Measurements from ENCODE around the gene NOD1.
"Not testable (repeated sequence)": the region's sequence is repeated elsewhere in the genome, so short reads cannot be mapped to it uniquely, and the experiment has no call there.

NOD1 gene

DNA sequence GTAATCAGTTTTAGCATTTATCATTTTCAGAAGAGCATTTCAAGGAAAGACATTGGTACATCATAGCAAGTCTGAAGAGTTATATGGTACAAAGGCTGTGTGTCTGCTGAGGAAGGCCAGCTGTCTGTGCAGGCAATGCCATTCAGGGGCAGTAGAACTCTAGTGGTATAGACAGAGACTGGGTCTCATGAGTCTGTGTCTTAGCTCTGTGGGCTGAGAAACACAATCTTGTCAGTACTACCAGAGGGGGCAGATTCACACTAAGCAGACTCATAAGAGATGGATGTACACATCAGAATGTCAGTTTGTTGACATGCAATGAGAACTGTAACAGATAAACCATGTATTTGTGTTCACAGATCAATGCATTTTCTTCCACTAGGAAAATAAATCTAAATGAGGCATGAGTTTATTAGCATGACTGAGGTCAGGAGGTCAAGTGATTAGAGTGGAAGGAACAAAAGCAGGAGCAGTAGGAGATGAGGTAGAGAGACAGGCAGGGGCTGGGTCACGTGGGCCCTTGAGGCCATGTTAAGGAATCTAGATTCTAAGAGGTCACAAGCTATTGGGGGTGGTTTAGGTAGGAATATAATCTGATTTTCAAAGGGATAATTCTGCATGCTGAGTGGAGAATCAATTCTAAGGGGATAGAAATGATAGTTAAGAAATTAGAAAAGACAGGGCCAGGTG is 33.5 kb upstream of the NOD1 start:
- H3K4me3 ChIP-seq (ENCODE audit: low read depth, low read length): no peak overlapping the region
- TF ChIP-seq, protein P1, sequence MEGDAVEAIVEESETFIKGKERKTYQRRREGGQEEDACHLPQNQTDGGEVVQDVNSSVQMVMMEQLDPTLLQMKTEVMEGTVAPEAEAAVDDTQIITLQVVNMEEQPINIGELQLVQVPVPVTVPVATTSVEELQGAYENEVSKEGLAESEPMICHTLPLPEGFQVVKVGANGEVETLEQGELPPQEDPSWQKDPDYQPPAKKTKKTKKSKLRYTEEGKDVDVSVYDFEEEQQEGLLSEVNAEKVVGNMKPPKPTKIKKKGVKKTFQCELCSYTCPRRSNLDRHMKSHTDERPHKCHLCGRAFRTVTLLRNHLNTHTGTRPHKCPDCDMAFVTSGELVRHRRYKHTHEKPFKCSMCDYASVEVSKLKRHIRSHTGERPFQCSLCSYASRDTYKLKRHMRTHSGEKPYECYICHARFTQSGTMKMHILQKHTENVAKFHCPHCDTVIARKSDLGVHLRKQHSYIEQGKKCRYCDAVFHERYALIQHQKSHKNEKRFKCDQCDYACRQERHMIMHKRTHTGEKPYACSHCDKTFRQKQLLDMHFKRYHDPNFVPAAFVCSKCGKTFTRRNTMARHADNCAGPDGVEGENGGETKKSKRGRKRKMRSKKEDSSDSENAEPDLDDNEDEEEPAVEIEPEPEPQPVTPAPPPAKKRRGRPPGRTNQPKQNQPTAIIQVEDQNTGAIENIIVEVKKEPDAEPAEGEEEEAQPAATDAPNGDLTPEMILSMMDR (IDR thresholded peaks at IDR 0.05; ENCODE audit: control insufficient read depth, extremely low read depth, insufficient read depth): no peak
- no peak for DNase-seq (ENCODE audit: low read depth)

DNA sequence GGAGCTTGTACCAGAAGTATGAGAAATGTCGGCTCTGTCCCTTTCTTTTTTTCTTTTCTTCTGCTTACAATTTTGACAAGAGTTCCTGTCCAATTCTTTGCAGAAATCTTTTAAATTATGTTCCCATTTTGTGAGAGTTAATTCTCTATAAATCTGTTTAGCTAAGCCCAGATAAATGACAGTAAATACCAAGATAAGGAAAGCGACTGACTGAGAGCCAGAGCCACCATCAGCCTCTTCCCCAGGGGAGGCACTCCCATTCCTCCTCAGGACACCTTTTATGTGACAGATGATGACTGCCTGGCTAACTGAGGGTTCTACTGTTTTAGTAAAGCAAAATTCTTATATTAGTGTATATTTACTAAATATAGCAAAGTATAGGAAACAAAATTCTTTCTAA is 32.9 kb upstream of the NOD1 start:
- no peak overlapping the region for H3K4me3 ChIP-seq (ENCODE audit: low read depth, low read length)
- no peak for DNase-seq (ENCODE audit: low read depth)
- TF ChIP-seq, protein P1 (IDR thresholded peaks at IDR 0.05; ENCODE audit: control insufficient read depth, extremely low read depth, insufficient read depth): no peak

DNA sequence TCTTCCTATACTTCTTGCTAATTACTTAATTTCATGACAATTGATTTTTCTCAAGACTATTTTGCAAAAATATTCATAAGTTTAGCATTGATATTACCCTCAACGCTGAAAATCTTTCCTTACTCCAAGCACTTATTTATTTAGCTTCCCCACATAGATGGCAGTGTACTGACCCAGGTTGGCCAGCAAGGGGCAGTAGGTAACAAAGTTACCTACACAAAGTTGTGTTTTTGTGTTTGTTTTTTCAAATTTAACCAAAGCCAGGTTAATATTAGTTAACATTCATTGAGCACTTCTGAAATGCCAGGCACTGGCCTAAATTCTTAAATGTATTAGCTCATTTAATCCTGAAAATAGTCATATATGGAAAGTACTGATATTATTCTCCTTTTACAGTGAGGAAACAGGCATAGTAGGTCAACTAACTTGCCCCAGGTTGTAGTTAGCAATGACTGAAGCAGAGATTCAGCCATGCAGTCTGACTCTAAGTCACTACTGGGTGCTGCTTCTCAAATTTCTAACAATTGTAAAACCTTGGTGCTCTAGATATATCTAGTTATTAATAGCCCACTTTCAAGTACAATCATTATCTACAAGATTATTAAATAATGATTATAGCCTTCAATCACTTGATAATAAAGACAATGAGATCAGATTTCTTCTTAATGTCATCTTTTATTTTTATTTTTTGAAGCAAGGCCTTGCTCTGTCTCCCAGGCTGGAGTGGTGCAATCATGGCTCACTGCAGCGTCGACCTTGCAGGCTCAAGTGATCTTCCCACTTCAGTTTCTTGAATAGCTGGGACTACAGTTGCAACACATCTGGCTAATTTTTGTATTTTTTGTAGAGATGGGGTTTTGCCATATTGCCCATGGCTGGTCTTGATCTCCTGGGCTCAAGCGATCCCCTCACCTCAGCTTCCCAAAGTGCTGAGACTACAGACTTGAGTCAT is 31.8 kb upstream of the NOD1 start:
- DNase-seq (ENCODE audit: low read depth): no peak

DNA sequence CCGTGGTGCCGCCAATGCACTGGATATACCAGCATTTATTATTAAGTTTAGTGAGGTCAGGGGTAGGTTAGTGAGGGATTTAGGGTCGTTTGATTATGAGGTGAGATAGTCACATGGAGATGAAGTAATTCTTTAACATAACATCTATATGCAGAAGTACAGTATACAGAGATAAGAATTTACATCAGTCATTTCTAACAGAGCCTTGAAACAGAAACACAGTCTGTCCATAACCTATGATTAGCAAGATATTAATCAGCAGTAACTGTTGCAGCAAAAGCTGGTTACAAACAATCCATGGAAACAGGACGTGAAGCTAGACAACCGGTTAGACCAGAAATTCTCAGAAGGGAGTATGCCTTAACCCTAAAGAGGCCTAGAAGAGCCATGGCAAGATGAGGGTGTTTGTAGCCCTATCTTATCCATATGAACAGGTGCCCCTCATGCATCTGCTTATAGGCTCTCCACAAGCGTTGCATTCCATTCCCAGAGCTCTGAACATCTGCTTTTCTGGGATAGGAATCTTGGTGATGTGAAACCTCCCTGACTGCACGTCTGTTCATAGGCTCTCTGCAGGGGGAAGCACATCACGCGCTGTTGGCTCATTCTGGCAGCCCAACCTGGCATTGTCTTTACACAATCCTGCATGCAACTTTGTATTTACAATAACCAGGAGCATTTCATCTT is 30.7 kb upstream of the NOD1 start:
- H3K4me3 ChIP-seq (ENCODE audit: low read depth, low read length); DNase-seq (ENCODE audit: low read depth): not testable (repeated sequence)

More for the DNA sequence above, 31.8 kb upstream of the NOD1 start:
- H3K4me3 ChIP-seq (ENCODE audit: low read depth, low read length): no peak overlapping the region
- TF ChIP-seq, protein P1 (IDR thresholded peaks at IDR 0.05; ENCODE audit: control insufficient read depth, extremely low read depth, insufficient read depth): peak; percentile 61

DNA sequence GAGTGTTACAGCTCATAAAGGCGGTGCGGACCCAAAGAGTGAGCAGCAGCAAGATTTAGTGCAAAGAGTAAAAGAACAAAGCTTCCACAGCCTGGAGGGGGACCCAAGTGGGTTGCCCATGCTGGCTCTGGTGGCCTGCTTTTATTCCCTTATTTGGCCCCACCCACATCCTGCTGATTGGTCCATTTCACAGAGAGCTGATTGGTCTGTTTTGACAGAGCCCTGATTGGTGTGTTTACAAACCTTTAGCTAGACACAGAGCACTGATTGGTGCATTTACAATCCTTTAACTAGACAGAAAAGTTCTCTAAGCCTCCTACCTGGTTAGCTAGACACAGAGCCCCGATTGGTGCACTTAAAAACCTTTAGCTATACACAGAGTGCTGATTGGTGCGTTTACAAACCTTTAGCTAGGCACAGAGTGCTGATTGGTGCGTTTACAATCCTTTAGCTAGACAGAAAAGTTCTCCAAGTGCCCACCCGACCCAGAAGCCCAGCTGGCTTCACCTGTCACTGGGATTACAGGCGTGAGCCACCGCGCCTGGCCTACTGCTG is 28.8 kb upstream of the NOD1 start:
- H3K4me3 ChIP-seq (ENCODE audit: low read depth, low read length); DNase-seq (ENCODE audit: low read depth): not testable (repeated sequence)

DNA sequence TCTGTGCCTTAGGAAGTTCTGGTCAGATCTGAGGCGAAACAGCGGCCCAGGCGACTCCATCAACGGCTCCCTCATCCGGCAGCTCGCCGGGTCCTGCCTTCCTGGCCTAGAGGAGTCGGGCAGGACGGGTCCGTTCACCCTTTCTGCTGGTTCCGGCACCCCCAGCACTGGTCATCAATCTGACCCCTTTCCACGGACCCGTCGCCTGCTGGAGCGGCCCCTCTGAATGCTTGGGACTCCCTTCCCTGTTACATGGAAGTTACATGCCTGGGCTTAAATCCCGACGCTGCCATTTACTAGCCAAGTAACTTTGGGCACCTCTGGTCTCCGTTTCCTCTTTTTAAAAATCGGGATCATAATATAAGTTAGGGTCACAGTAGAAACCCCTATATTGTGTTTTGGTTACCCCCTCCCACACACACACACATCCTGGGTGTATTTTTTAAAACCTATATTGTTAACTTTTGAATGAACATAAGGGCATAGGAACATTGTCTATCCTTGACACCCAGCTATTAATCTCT is 26.7 kb upstream of the NOD1 start:
- no peak for DNase-seq (ENCODE audit: low read depth)
- H3K4me3 ChIP-seq (ENCODE audit: low read depth, low read length): peak overlapping the region; percentile 82
- TF ChIP-seq, protein P1 (IDR thresholded peaks at IDR 0.05; ENCODE audit: control insufficient read depth, extremely low read depth, insufficient read depth): no peak

DNA sequence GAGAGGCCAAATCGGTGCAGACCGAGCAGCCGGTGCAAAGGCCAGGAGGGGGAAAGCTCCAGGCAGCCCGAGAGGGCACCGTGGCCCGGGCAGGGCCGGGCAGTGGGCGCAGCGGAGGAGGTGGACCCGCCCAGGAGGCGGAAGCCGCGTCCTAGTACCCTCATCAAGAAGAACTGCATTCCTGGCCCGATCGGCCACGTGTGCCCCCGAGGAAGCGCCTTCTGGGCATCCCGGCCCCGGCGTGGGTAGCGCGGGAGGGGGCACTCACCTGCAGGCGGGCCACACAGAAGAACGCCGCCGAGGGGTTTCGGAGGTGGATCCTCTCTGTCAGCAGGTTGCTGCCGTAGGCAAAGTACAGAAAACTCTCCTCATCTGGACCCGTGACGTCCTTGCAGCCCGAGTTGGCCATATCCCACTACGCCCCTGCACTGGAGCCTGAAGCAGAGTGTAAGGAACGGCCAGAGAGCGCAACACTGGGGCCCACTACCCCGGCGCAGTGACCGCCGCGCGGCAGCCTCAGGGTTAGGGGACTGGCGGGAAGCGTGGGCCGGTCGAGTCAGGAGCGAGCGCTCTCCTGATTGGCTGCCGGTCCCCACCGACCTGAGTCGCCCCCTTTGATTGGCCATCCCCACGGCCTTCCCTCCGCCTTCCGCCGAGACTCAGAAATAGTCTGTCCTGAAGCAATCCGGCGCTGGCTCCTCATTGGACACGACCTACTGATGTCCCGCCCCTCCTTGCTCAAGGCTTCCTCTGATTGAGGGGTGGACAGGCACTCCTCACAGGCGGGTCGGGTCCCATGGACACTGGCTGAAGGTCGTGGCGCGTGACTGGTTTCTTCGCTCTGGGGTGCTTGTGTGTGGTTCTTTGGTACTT is 26.0 kb upstream of the NOD1 start, which contains the start of gene GGCT:
Gene GGCT (minus strand): TSS at position 529 of the 873 bp plus-strand sequence. CDS start 120 bp downstream, at position 409.
- TF ChIP-seq, protein P1 (IDR thresholded peaks at IDR 0.05; ENCODE audit: control insufficient read depth, extremely low read depth, insufficient read depth): no peak
- peak within 1 kb of the TSS; percentile 82 for H3K4me3 ChIP-seq (ENCODE audit: low read depth, low read length)
- peak; percentile 98 for DNase-seq (ENCODE audit: low read depth)

Data from LNCaP clone FGC (cell line).